Activated T-cell treated with anti-CD3 and anti-CD28 coated beads, Interleukin-2, amount 50 U/mL, for 72 hours (primary cell): ENCODE measurements around the gene PPM1H. TPM values are rescaled to one million over a fixed set of nuclear protein-coding genes. Genes with fewer than 3 reads are reported as not detected.
"Not testable (repeated sequence)": the region's sequence is repeated elsewhere in the genome, so short reads cannot be mapped to it uniquely, and the experiment has no call there.

Experiments
- ATAC-seq, 2 donors: fragments of 150-1000 bp; cut with Tn5 transposase; replicated peaks in 1 of 2; 2 replicates each; pipeline ENCODE4 v1.10.0; 2021; ENCODE audit warnings: moderate library complexity in 2 of 2, mild to moderate bottlenecking in 1 of 2
- DNase-seq, 2 donors: peaks; one replicate each; pipeline ENCODE4 v3.0.0; 2021 to 2022; ENCODE audit warnings: mixed read lengths in 1 of 2
- H3K27ac Mint-ChIP-seq: one replicate; pipeline ENCODE4 v1.8.0; 2022; ENCODE audit warnings: mild to moderate bottlenecking, moderate library complexity, mixed read lengths
- H3K27me3 Mint-ChIP-seq: one replicate; pipeline ENCODE4 v1.8.0; 2022; ENCODE audit warnings: low read depth, mixed read lengths
- H3K36me3 Mint-ChIP-seq, 2 donors: one replicate each; pipeline ENCODE4 v1.8.0; 2022; ENCODE audit warnings: mixed read lengths in 2 of 2, mild to moderate bottlenecking in 1 of 2; ENCODE audit not compliant: insufficient read depth in 2 of 2
- H3K4me1 Mint-ChIP-seq: one replicate; pipeline ENCODE4 v1.8.0; 2022; ENCODE audit warnings: low read depth, mixed read lengths
- H3K4me3 Mint-ChIP-seq, 2 donors: one replicate each; pipeline ENCODE4 v1.8.0; 2022; ENCODE audit warnings: mild to moderate bottlenecking in 2 of 2, mixed read lengths in 2 of 2, moderate library complexity in 2 of 2
- H3K9me3 Mint-ChIP-seq, 2 donors: one replicate each; pipeline ENCODE4 v1.8.0; 2022; ENCODE audit warnings: mixed read lengths in 2 of 2
- total RNA-seq, 2 donors: library from RNA; stranded (reverse); gene quantifications; one replicate each; pipeline ENCODE4 v1.2.3, GENCODE V29; 2022

The PPM1H gene
- total RNA-seq, 2 donors from 2014 or later, result not detected

GRCh38 chr12:62817556-62818271 is 117.2 kb downstream of the PPM1H start:
- no peak overlapping the region for H3K27ac Mint-ChIP-seq
- peaks cover 0 to 2% of the 10 kb centered on the region in 2 donors for H3K9me3 Mint-ChIP-seq
- peaks cover 7% of the 10 kb centered on the region for H3K4me1 Mint-ChIP-seq
- no peaks in the 10 kb centered on the region for H3K36me3 Mint-ChIP-seq
- peaks cover 38% of the 10 kb centered on the region for H3K27me3 Mint-ChIP-seq
- H3K4me3 Mint-ChIP-seq, result no peak overlapping the region
- ATAC-seq (no peak), DNase-seq (no peak)

- no peaks in the 10 kb centered on the region for H3K9me3 Mint-ChIP-seq
- H3K36me3 Mint-ChIP-seq, result no peaks in the 10 kb centered on the region
- ATAC-seq, result no peak
Measured at GRCh38 chr12:62814243-62814642, 120.7 kb downstream of the PPM1H start.

GRCh38 chr12:62813031-62813829 is 121.7 kb downstream of the PPM1H start:
- Mint-ChIP-seq H3K4me3 (peak overlapping the region; percentile 46 to 62), H3K9me3 (no peaks in the 10 kb centered on the region), H3K4me1 (peaks cover 14% of the 10 kb centered on the region), H3K27ac (no peak overlapping the region), H3K27me3 (peaks cover 24% of the 10 kb centered on the region), H3K36me3 (no peaks in the 10 kb centered on the region)
- ATAC-seq, result no peak
- DNase-seq, result peak; percentile 40 to 45

More at GRCh38 chr12:62814243-62814642, 120.7 kb downstream of the PPM1H start:
- peaks cover 25% of the 10 kb centered on the region for H3K27me3 Mint-ChIP-seq
- H3K4me3 Mint-ChIP-seq, result no peak overlapping the region
- no peak for DNase-seq
- no peak overlapping the region for H3K27ac Mint-ChIP-seq
- peaks cover 7% of the 10 kb centered on the region for H3K4me1 Mint-ChIP-seq

- Mint-ChIP-seq H3K4me1 (peaks cover 17% of the 10 kb centered on the region), H3K27me3 (peaks cover 22% of the 10 kb centered on the region)
- H3K27ac Mint-ChIP-seq, H3K4me3 Mint-ChIP-seq, H3K9me3 Mint-ChIP-seq, ATAC-seq, DNase-seq, H3K36me3 Mint-ChIP-seq: not testable (repeated sequence)
Measured at GRCh38 chr12:62811481-62811880, 123.5 kb downstream of the PPM1H start.

- no peak overlapping the region for H3K27ac Mint-ChIP-seq
- peak; percentile 30 to 37 for DNase-seq
- no peak overlapping the region for H3K4me3 Mint-ChIP-seq
- ATAC-seq, result peak; percentile 87 to 90
- H3K9me3 Mint-ChIP-seq, result peaks cover 0 to 1% of the 10 kb centered on the region in 2 donors
- H3K4me1 Mint-ChIP-seq, result peaks cover 26% of the 10 kb centered on the region
- H3K27me3 Mint-ChIP-seq, result peaks cover 23% of the 10 kb centered on the region
- H3K36me3 Mint-ChIP-seq, result peaks cover 0 to 2% of the 10 kb centered on the region in 2 donors
Measured at GRCh38 chr12:62808166-62808879, 126.6 kb downstream of the PPM1H start.

GRCh38 chr12:62806893-62807292 is 128.1 kb downstream of the PPM1H start:
- Mint-ChIP-seq H3K9me3 (peaks cover 0 to 1% of the 10 kb centered on the region in 2 donors), H3K27ac (no peak overlapping the region), H3K27me3 (peaks cover 21% of the 10 kb centered on the region), H3K36me3 (peaks cover 0 to 2% of the 10 kb centered on the region in 2 donors), H3K4me1 (peaks cover 19% of the 10 kb centered on the region), H3K4me3 (no peak overlapping the region)
- ATAC-seq, result no peak
- no peak for DNase-seq

GRCh38 chr12:62806244-62806836 is 128.6 kb downstream of the PPM1H start:
- Mint-ChIP-seq H3K4me1 (peaks cover 19% of the 10 kb centered on the region), H3K36me3 (peaks cover 0 to 2% of the 10 kb centered on the region in 2 donors), H3K9me3 (peaks cover 0 to 1% of the 10 kb centered on the region in 2 donors), H3K27ac (no peak overlapping the region), H3K4me3 (no peak overlapping the region), H3K27me3 (peaks cover 21% of the 10 kb centered on the region)
- DNase-seq (no peak), ATAC-seq (no peak)

GRCh38 chr12:62805517-62805916 is 129.4 kb downstream of the PPM1H start:
- DNase-seq (peak; percentile 5 to 19), ATAC-seq (peak; percentile 20 to 25)
- no peak overlapping the region for H3K4me3 Mint-ChIP-seq
- peaks cover 0 to 2% of the 10 kb centered on the region in 2 donors for H3K36me3 Mint-ChIP-seq
- peaks cover 19% of the 10 kb centered on the region for H3K4me1 Mint-ChIP-seq
- H3K27ac Mint-ChIP-seq, result no peak overlapping the region
- H3K27me3 Mint-ChIP-seq, result peaks cover 21% of the 10 kb centered on the region
- peaks cover 0 to 1% of the 10 kb centered on the region in 2 donors for H3K9me3 Mint-ChIP-seq

GRCh38 chr12:62803756-62804155 is 131.2 kb downstream of the PPM1H start:
- peaks cover 0 to 2% of the 10 kb centered on the region in 2 donors for H3K36me3 Mint-ChIP-seq
- H3K27me3 Mint-ChIP-seq, result peaks cover 21% of the 10 kb centered on the region
- H3K4me1 Mint-ChIP-seq, result peaks cover 18% of the 10 kb centered on the region
- DNase-seq (no peak), ATAC-seq (no peak)
- H3K27ac Mint-ChIP-seq, result no peak overlapping the region
- H3K9me3 Mint-ChIP-seq, result peaks cover 0 to 1% of the 10 kb centered on the region in 2 donors
- H3K4me3 Mint-ChIP-seq, result no peak overlapping the region

- H3K9me3 Mint-ChIP-seq, result peaks cover 0 to 1% of the 10 kb centered on the region in 2 donors
- H3K27me3 Mint-ChIP-seq, result peaks cover 21% of the 10 kb centered on the region
- peaks cover 0 to 2% of the 10 kb centered on the region in 2 donors for H3K36me3 Mint-ChIP-seq
- H3K27ac Mint-ChIP-seq, result no peak overlapping the region
- H3K4me1 Mint-ChIP-seq, result peaks cover 10% of the 10 kb centered on the region
- no peak for DNase-seq
- no peak for ATAC-seq
- H3K4me3 Mint-ChIP-seq, result no peak overlapping the region
Measured at GRCh38 chr12:62802984-62803383, 132.0 kb downstream of the PPM1H start.

GRCh38 chr12:62802321-62802720 is 132.6 kb downstream of the PPM1H start:
- H3K4me3 Mint-ChIP-seq, result no peak overlapping the region

GRCh38 chr12:62801796-62802195 is 133.2 kb downstream of the PPM1H start:
- no peak for ATAC-seq
- Mint-ChIP-seq H3K4me3 (no peak overlapping the region), H3K9me3 (peaks cover 0 to 1% of the 10 kb centered on the region in 2 donors), H3K4me1 (peaks cover 9% of the 10 kb centered on the region), H3K27ac (no peak overlapping the region), H3K27me3 (peaks cover 16% of the 10 kb centered on the region), H3K36me3 (peaks cover 0 to 2% of the 10 kb centered on the region in 2 donors)
- no peak for DNase-seq

More at GRCh38 chr12:62802321-62802720, 132.6 kb downstream of the PPM1H start:
- Mint-ChIP-seq H3K27me3 (peaks cover 21% of the 10 kb centered on the region), H3K36me3 (peaks cover 0 to 2% of the 10 kb centered on the region in 2 donors), H3K4me1 (peaks cover 9% of the 10 kb centered on the region), H3K27ac (no peak overlapping the region), H3K9me3 (peaks cover 0 to 1% of the 10 kb centered on the region in 2 donors)
- ATAC-seq, result no peak
- no peak for DNase-seq
